NCI-H345 treated with DMSO at 0.1 percent for 48 hours (cell line): ENCODE measurements around the gene GPR139.

Experiments used
- DNase-seq: peaks from one replicate; lab custom pipeline; 2025; ENCODE audit not compliant: unreplicated experiment; lab: John Stamatoyannopoulos, UW

GPR139 gene

GRCh38 chr16:20056436-20056835, 17.3 kb downstream of the GPR139 start:
- no peak for DNase-seq

GRCh38 chr16:20053336-20053735, 20.4 kb downstream of the GPR139 start:
- no peak for DNase-seq

GRCh38 chr16:20051611-20052010, 22.1 kb downstream of the GPR139 start:
- DNase-seq = no peak

GRCh38 chr16:20051147-20051546, 22.5 kb downstream of the GPR139 start:
- DNase-seq = no peak

GRCh38 chr16:20049831-20050230, 23.9 kb downstream of the GPR139 start:
- no peak for DNase-seq

- no peak for DNase-seq
These were observed 27.8 kb downstream of the GPR139 start for GRCh38 chr16:20045886-20046285.

- no peak for DNase-seq
These were observed 30.8 kb downstream of the GPR139 start for GRCh38 chr16:20042848-20043247.

GRCh38 chr16:20041924-20042596, 31.6 kb downstream of the GPR139 start:
- no peak for DNase-seq

GRCh38 chr16:20040011-20040410, 33.7 kb downstream of the GPR139 start:
- DNase-seq = no peak

GRCh38 chr16:20029611-20030010, 44.1 kb downstream of the GPR139 start:
- DNase-seq = no peak

GRCh38 chr16:20026361-20027072, 47.2 kb downstream of the GPR139 start:
- no peak for DNase-seq

GRCh38 chr16:20023190-20023589, 50.5 kb downstream of the GPR139 start:
- DNase-seq = no peak

- DNase-seq = no peak
These were observed 52.7 kb downstream of the GPR139 start for GRCh38 chr16:20020976-20021375.

- no peak for DNase-seq
These were observed 53.6 kb downstream of the GPR139 start for GRCh38 chr16:20020083-20020482.

GRCh38 chr16:20016234-20016633, 57.5 kb downstream of the GPR139 start:
- no peak for DNase-seq

- no peak for DNase-seq
These were observed 68.8 kb downstream of the GPR139 start for GRCh38 chr16:20004931-20005330.

- no peak for DNase-seq
These were observed 70.8 kb downstream of the GPR139 start for GRCh38 chr16:20002936-20003335.

GRCh38 chr16:20001856-20002707, 71.6 kb downstream of the GPR139 start:
- no peak for DNase-seq

- DNase-seq = no peak
These were observed 76.0 kb downstream of the GPR139 start for GRCh38 chr16:19997734-19998133.

- DNase-seq = peak; percentile 21
These were observed 76.4 kb downstream of the GPR139 start for GRCh38 chr16:19997264-19997663.

GRCh38 chr16:19994466-19995170, 79.1 kb downstream of the GPR139 start:
- no peak for DNase-seq
